Esophagus muscularis mucosa (tissue), 4 donors: ENCODE measurements around the gene COX14. TPM values are rescaled to one million over a fixed set of nuclear protein-coding genes. Genes with fewer than 3 reads are reported as not detected.

ENCODE experiments used
- DNase-seq: peaks from one replicate; pipeline ENCODE4 v3.0.0-alpha.2; 2017; ENCODE audit errors: extremely low spot score
- H3K27ac ChIP-seq, 4 donors: fragments of 200-600 bp; sonication (generic); replicated peaks in 1 of 4; 1 replicate in 3 of 4; 2 replicates in 1 of 4; pipeline ENCODE4 v1.5.1; 2016 to 2019; ENCODE audit warnings: mild to moderate bottlenecking in 1 of 4
- H3K27me3 ChIP-seq, 4 donors: fragments of 200-600 bp; sonication (generic); one replicate each; pipeline versions ENCODE4 v1.5.1 to v1.6.0; 2016 to 2019
- H3K36me3 ChIP-seq, 4 donors: fragments of 200-600 bp; sonication (generic); one replicate each; pipeline ENCODE4 v1.5.1; 2016 to 2019
- H3K4me1 ChIP-seq, 4 donors: fragments of 200-600 bp; sonication (generic); one replicate each; pipeline ENCODE4 v1.5.1; 2016 to 2019
- H3K4me3 ChIP-seq, 4 donors: fragments of 200-600 bp; sonication (generic); 1 replicate in 2 of 4; 2 replicates in 2 of 4; pipeline ENCODE4 v1.5.1; 2016 to 2019; ENCODE audit warnings: mild to moderate bottlenecking in 4 of 4, moderate library complexity in 1 of 4
- H3K9me3 ChIP-seq, 4 donors: fragments of 200-600 bp; sonication (generic); 1 replicate in 3 of 4; 2 replicates in 1 of 4; pipeline ENCODE4 v1.5.1; 2016 to 2019
- CTCF ChIP-seq, 3 experiments: fragments of 200-600 bp in 2 of 3; fragments of 450-650 bp in 1 of 3; sonication (generic) in 2 of 3; IDR thresholded peaks; one replicate each; pipeline ENCODE4 v1.5.1; 2017 to 2019; ENCODE audit warnings: antibody characterized with exemption in 3 of 3, mild to moderate bottlenecking in 2 of 3, moderate library complexity in 1 of 3
- EP300 ChIP-seq: sonication (generic); formaldehyde crosslinking; IDR thresholded peaks from one replicate; pipeline ENCODE4 v1.6.1; 2017; ENCODE audit warnings: antibody characterized with exemption
- POLR2A ChIP-seq: fragments of 450-650 bp; IDR thresholded peaks from one replicate; pipeline ENCODE4 v1.6.1; 2017; ENCODE audit warnings: antibody characterized with exemption, moderate library complexity, mild to moderate bottlenecking, low read depth
- POLR2AphosphoS5 ChIP-seq, 2 donors: sonication (generic); formaldehyde crosslinking; IDR thresholded peaks; one replicate each; pipeline ENCODE4 v1.6.1; 2017; ENCODE audit warnings: antibody characterized with exemption in 2 of 2
- WGBS: methylation state at CpG from one replicate; pipeline ENCODE4 v1.1.5; 2018; 5-methylcytosine and 5-hydroxymethylcytosine counted together
- intact Hi-C: fragments of 100-400 bp; cut with DNase I; formaldehyde crosslinking; loops from one replicate; pipeline ENCODE4 v1.15.1; 2023
- total RNA-seq, 4 donors: library from RNA; depleted of rRNA; stranded (reverse); fragments of >200 nt; gene quantifications; one replicate each; pipeline versions ENCODE4 v1.1.0 to v1.2.1, GENCODE V29; 2016

The COX14 gene
- total RNA-seq, 4 donors from 2014 or later = 52.8 to 105 (median 87.6) TPM

- intact Hi-C loops = loop anchor here (5.0 kb wide), 1 partner anchor 57 kb away; the partner anchor contains the start of gene CERS5
- H3K27ac ChIP-seq = peak overlapping the region; percentile 81 to 96 (median 85)
- H3K9me3 ChIP-seq = no peaks in the 10 kb centered on the region
- no peak for DNase-seq
- no peaks in the 10 kb centered on the region for H3K27me3 ChIP-seq
- peaks cover 0 to 4% (median 2%) of the 10 kb centered on the region in 4 donors for H3K36me3 ChIP-seq
- peaks cover 44 to 57% (median 48%) of the 10 kb centered on the region in 4 donors for H3K4me1 ChIP-seq
- TF ChIP-seq POLR2A (no peak), EP300 (no peak), POLR2AphosphoS5 (IDR thresholded peaks at IDR 0.05) (no peak), CTCF (IDR thresholded peaks at IDR 0.05) (no peak)
- WGBS = 53% methylated on average over 8 of the region's 8 CpGs
- H3K4me3 ChIP-seq = peak overlapping the region in 1 of 4 donors; percentile 53
Observed at GRCh38 chr12:50110127-50110761, 1.8 kb upstream of the COX14 start.

- H3K27me3 ChIP-seq = no peaks in the 10 kb centered on the region
- H3K4me1 ChIP-seq = peaks cover 43 to 59% (median 48%) of the 10 kb centered on the region in 4 donors
- WGBS = 80% methylated on average over 3 of the region's 7 CpGs
- H3K4me3 ChIP-seq = peak overlapping the region; percentile 40 to 97 (median 48)
- intact Hi-C loops = loop anchor here (5.0 kb wide), 1 partner anchor 56 kb away; the partner anchor contains the start of gene CERS5
- peaks cover 0 to 10% (median 4%) of the 10 kb centered on the region in 4 donors for H3K36me3 ChIP-seq
- no peak for DNase-seq
- TF ChIP-seq POLR2A (no peak), EP300 (no peak)
- peak overlapping the region; percentile 81 to 96 (median 85) for H3K27ac ChIP-seq
- H3K9me3 ChIP-seq = no peaks in the 10 kb centered on the region
Observed at GRCh38 chr12:50110762-50111351, 1.2 kb upstream of the COX14 start.

GRCh38 chr12:50111395-50111692 is 692 bp upstream of the COX14 start:
- intact Hi-C loops = loop anchor here (5.0 kb wide), 1 partner anchor 56 kb away; the partner anchor contains the start of gene CERS5
- 6% methylated on average over 15 of the region's 19 CpGs for WGBS
- no peaks in the 10 kb centered on the region for H3K9me3 ChIP-seq
- peak overlapping the region; percentile 81 to 96 (median 85) for H3K27ac ChIP-seq
- TF ChIP-seq EP300 = no peak
- TF ChIP-seq CTCF (IDR thresholded peaks at IDR 0.05) = no peak
- no peak for TF ChIP-seq POLR2AphosphoS5 (IDR thresholded peaks at IDR 0.05)
- TF ChIP-seq POLR2A = no peak
- peaks cover 0 to 15% (median 6%) of the 10 kb centered on the region in 4 donors for H3K36me3 ChIP-seq
- H3K4me1 ChIP-seq = peaks cover 45 to 64% (median 52%) of the 10 kb centered on the region in 4 donors
- no peaks in the 10 kb centered on the region for H3K27me3 ChIP-seq
- peak overlapping the region; percentile 40 to 97 (median 48) for H3K4me3 ChIP-seq
- DNase-seq = no peak

- WGBS = 24% methylated on average over 26 of the region's 26 CpGs
- H3K27me3 ChIP-seq = no peaks in the 10 kb centered on the region
- H3K9me3 ChIP-seq = no peaks in the 10 kb centered on the region
- H3K4me3 ChIP-seq = peak overlapping the region; percentile 82 to 97 (median 85)
- H3K4me1 ChIP-seq = peaks cover 56 to 76% (median 65%) of the 10 kb centered on the region in 4 donors
- no peak for TF ChIP-seq POLR2AphosphoS5 (IDR thresholded peaks at IDR 0.05)
- H3K36me3 ChIP-seq = peaks cover 0 to 21% (median 11%) of the 10 kb centered on the region in 4 donors
- intact Hi-C loops = loop anchor here (5.0 kb wide), 1 partner anchor 55 kb away; the partner anchor contains the start of gene CERS5
- peak overlapping the region; percentile 95 to 98 (median 97) for H3K27ac ChIP-seq
- DNase-seq = peak; percentile 93
Observed at GRCh38 chr12:50112456-50113218, 601 bp downstream of the COX14 start.

GRCh38 chr12:50117057-50117622 is 5.1 kb downstream of the COX14 start:
- Histone ChIP-seq H3K4me1 (peaks cover 34 to 84% (median 60%) of the 10 kb centered on the region in 4 donors), H3K4me3 (no peak overlapping the region), H3K27me3 (no peaks in the 10 kb centered on the region), H3K36me3 (peaks cover 0 to 52% (median 39%) of the 10 kb centered on the region in 4 donors), H3K9me3 (no peaks in the 10 kb centered on the region), H3K27ac (peak overlapping the region in 3 of 4 donors; percentile 40 to 60 (median 47))
- intact Hi-C loops = no loop called here
- 75% methylated on average over 6 of the region's 6 CpGs for WGBS
- TF ChIP-seq CTCF (IDR thresholded peaks at IDR 0.05) (no peak), POLR2A (no peak)
- no peak for DNase-seq
